ENCODE data around the gene FOCAD. TPM values are rescaled to one million over a fixed set of nuclear protein-coding genes. Genes with fewer than 3 reads are reported as not detected.

Gene FOCAD
- total and polyA plus RNA-seq, 2 of the 8 experiments (the other 6 are each of a cell fraction or from before 2014, with no cell fraction given): 22.0 to 38.4 TPM

DNA sequence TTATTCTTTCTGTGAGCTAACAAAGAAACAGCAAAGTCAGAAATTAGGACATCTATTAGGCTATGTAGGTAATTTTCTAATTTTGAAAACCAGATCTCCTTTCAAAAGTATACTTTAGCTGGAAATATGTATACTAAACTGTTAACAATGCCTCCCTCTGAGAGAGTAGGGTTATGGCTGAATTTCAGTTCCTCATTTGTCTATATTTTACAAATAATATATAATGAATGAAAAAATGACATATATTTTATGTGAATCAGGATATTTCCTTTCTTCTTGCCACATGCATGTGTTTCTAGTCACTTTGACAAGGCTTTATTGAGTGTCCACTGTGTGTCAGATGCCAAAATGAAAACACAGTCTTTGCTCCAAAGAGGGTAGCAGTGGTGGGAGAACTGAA lies 331.9 kb downstream of the FOCAD start:
- Histone ChIP-seq H4K91ac (replicated peaks; ENCODE audit: insufficient read length, low read length) (no peak overlapping the region), H3K36me3 (ENCODE audit: control insufficient read depth in 2 of 4, insufficient read depth in 4 of 4, low read length in 3 of 4) (no peaks in the 10 kb centered on the region), H3K4me2 (ENCODE audit: insufficient read depth in 1 of 2, low read depth in 2 of 2, low read length in 2 of 2) (no peak overlapping the region), H3K27ac (ENCODE audit: low read depth, low read length) (no peak overlapping the region), H2BK12ac (ENCODE audit: low read depth, low read length) (no peak overlapping the region), H2AK5ac (ENCODE audit: low read depth, low read length) (no peak overlapping the region), H3K56ac (replicated peaks; ENCODE audit: insufficient read length, low read depth, low read length) (no peak overlapping the region), H2BK5ac (ENCODE audit: low read depth, low read length) (no peak overlapping the region; the same call in 1 of the 2 replicates), H2BK15ac (ENCODE audit: low read length) (no peak overlapping the region), H2BK20ac (ENCODE audit: low read length) (no peak overlapping the region; the same call in 1 of the 2 replicates), H4K8ac (ENCODE audit: extremely low read depth, insufficient read depth, low read length) (no peak overlapping the region), H3K23ac (ENCODE audit: insufficient read length) (no peak overlapping the region), H4K20me1 (replicated peaks in 1 of 2; ENCODE audit: control insufficient read depth in 1 of 2, insufficient read depth in 2 of 2, low read length in 2 of 2) (no peaks in the 10 kb centered on the region), H3K27me3 (replicated peaks in 1 of 4; ENCODE audit: control insufficient read depth in 3 of 4, extremely low read depth in 1 of 4, insufficient read depth in 3 of 4, low read length in 3 of 4) (no peaks in the 10 kb centered on the region), H3K14ac (ENCODE audit: insufficient read length) (no peak overlapping the region), H3K79me1 (ENCODE audit: low read depth, low read length) (no peaks in the 10 kb centered on the region), H3K9ac (replicated peaks in 1 of 4; ENCODE audit: extremely low read depth in 1 of 4, low read depth in 3 of 4, low read length in 3 of 4) (no peak overlapping the region), H3K4me1 (replicated peaks in 1 of 4; ENCODE audit: control insufficient read depth in 3 of 4, insufficient read depth in 4 of 4, low read length in 3 of 4) (peaks cover 0 to 7% (median 2%) of the 10 kb centered on the region in 4 experiments; a peak in 3 of 7 replicates), H3K4ac (replicated peaks; ENCODE audit: insufficient read length, low read depth, low read length) (no peak overlapping the region), H4K5ac (ENCODE audit: insufficient read length, low read depth, low read length) (no peak overlapping the region), H2AFZ (ENCODE audit: low read length) (no peak overlapping the region), H3K23me2 (ENCODE audit: low read depth, low read length) (no peaks in the 10 kb centered on the region), H3K9me3 (ENCODE audit: insufficient read depth in 2 of 2, low read depth in 1 of 2, low read length in 1 of 2) (no peaks in the 10 kb centered on the region), H3K4me3 (ENCODE audit: extremely low read depth in 1 of 4, insufficient read depth in 2 of 4, low read depth in 3 of 4, low read length in 4 of 4) (no peak overlapping the region), H3K18ac (ENCODE audit: extremely low read depth, low read length) (no peak overlapping the region), H3K79me2 (ENCODE audit: control insufficient read depth in 1 of 2, insufficient read depth in 2 of 2, low read length in 2 of 2) (no peaks in the 10 kb centered on the region), H2BK120ac (replicated peaks; ENCODE audit: low read depth, low read length) (no peak overlapping the region)
- POLR2A ChIA-PET (ENCODE audit: partially characterized antibody): no interaction called here
- DNase-seq (ENCODE audit: low read depth in 1 of 2, low spot score in 2 of 2): no peak
- FAIRE-seq: no peak
- CTCF ChIA-PET (ENCODE audit: partially characterized antibody): no interaction called here
- TF ChIP-seq SAP30 (IDR thresholded peaks at IDR 0.05; ENCODE audit: insufficient read depth, insufficient replicate concordance, low read length) (no peak), EP300 (IDR thresholded peaks at IDR 0.05; ENCODE audit: borderline replicate concordance in 1 of 2, low read depth in 2 of 2, low read length in 2 of 2) (no peak), RXRA (IDR thresholded peaks at IDR 0.05; ENCODE audit: insufficient read depth, low read depth, low read length) (no peak), SIN3A (conservative IDR thresholded peaks at IDR 0.05 in 1 of 2, IDR thresholded peaks at IDR 0.05 in 1 of 2; ENCODE audit: low read depth in 1 of 2, low read length in 2 of 2) (no peak), EZH2 (IDR thresholded peaks at IDR 0.05; ENCODE audit: low read depth, low read length, severe bottlenecking) (no peak), EGR1 (IDR thresholded peaks at IDR 0.05; ENCODE audit: borderline replicate concordance, low read depth, low read length) (no peak), ASH2L (IDR thresholded peaks at IDR 0.05; ENCODE audit: low read length) (no peak), TAF7 (optimal IDR thresholded peaks at IDR 0.05; ENCODE audit: borderline replicate concordance, low read depth, low read length) (no peak)
- TF ChIP-seq, protein P1, sequence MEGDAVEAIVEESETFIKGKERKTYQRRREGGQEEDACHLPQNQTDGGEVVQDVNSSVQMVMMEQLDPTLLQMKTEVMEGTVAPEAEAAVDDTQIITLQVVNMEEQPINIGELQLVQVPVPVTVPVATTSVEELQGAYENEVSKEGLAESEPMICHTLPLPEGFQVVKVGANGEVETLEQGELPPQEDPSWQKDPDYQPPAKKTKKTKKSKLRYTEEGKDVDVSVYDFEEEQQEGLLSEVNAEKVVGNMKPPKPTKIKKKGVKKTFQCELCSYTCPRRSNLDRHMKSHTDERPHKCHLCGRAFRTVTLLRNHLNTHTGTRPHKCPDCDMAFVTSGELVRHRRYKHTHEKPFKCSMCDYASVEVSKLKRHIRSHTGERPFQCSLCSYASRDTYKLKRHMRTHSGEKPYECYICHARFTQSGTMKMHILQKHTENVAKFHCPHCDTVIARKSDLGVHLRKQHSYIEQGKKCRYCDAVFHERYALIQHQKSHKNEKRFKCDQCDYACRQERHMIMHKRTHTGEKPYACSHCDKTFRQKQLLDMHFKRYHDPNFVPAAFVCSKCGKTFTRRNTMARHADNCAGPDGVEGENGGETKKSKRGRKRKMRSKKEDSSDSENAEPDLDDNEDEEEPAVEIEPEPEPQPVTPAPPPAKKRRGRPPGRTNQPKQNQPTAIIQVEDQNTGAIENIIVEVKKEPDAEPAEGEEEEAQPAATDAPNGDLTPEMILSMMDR (IDR thresholded peaks at IDR 0.05; ENCODE audit: control extremely low read depth in 1 of 3, insufficient read depth in 1 of 3, low read depth in 1 of 3, low read length in 3 of 3): no peak
- TF ChIP-seq, protein P2, sequence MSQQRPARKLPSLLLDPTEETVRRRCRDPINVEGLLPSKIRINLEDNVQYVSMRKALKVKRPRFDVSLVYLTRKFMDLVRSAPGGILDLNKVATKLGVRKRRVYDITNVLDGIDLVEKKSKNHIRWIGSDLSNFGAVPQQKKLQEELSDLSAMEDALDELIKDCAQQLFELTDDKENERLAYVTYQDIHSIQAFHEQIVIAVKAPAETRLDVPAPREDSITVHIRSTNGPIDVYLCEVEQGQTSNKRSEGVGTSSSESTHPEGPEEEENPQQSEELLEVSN (IDR thresholded peaks at IDR 0.05): no peak
- TF ChIP-seq, protein P3, sequence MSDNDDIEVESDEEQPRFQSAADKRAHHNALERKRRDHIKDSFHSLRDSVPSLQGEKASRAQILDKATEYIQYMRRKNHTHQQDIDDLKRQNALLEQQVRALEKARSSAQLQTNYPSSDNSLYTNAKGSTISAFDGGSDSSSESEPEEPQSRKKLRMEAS (IDR thresholded peaks at IDR 0.05): no peak

Data from H1 (cell line).